22Rv1 (cell line): ENCODE measurements around the gene ST3GAL3.

ENCODE experiments used
- CTCF ChIP-seq: fragments of 450-650 bp; IDR thresholded peaks from 2 replicates; pipeline ENCODE4 v1.5.1; 2017; ENCODE audit warnings: mild to moderate bottlenecking
- ZFX ChIP-seq: fragments of 450-650 bp; IDR thresholded peaks from 2 replicates; pipeline ENCODE4 v1.6.1; 2017; ENCODE audit warnings: antibody characterized with exemption, borderline replicate concordance

GRCh38 chr1:43803646-43804045, 96.3 kb downstream of the ST3GAL3 start:
- TF ChIP-seq ZFX (no peak), CTCF (no peak)
